Gastrocnemius medialis (tissue), 4 donors: ENCODE measurements around the gene NIPBL.

Experiments
- POLR2A ChIP-seq, 2 donors: fragments of 450-650 bp; IDR thresholded peaks; one replicate each; pipeline ENCODE4 v1.6.1; 2017; ENCODE audit warnings: antibody characterized with exemption in 2 of 2, mild to moderate bottlenecking in 2 of 2, moderate library complexity in 2 of 2
- TF ChIP-seq, protein P1 (sequence below), 5 experiments: fragments of 450-650 bp in 3 of 5; fragments of 200-600 bp in 2 of 5; sonication (generic) in 2 of 5; IDR thresholded peaks in 4 of 5; conservative IDR thresholded peaks in 1 of 5; 1 replicate in 4 of 5; 2 replicates in 1 of 5; pipeline ENCODE4 v1.5.1; 2016 to 2019; ENCODE audit warnings: antibody characterized with exemption in 5 of 5, mild to moderate bottlenecking in 3 of 5, moderate library complexity in 3 of 5

DNA sequence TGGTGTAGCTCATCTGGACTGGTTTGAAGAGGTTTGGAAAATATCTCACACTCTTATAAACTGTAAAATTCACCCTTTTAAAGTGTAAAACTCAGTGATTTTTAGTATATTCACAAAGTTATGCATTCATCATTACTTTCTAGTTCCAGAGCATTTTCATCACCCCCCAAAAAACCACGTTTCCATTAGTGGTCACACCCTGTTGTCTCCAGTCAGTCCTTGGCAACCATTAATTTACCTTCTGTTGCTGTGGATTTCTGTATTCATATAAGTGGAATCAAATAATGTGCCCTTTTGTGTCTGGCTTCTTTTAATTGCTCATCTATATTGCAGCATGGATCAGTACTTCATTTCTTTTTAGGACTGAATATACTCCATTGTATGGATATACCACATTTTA, 18.4 kb downstream of the NIPBL start:
- TF ChIP-seq, protein P1, sequence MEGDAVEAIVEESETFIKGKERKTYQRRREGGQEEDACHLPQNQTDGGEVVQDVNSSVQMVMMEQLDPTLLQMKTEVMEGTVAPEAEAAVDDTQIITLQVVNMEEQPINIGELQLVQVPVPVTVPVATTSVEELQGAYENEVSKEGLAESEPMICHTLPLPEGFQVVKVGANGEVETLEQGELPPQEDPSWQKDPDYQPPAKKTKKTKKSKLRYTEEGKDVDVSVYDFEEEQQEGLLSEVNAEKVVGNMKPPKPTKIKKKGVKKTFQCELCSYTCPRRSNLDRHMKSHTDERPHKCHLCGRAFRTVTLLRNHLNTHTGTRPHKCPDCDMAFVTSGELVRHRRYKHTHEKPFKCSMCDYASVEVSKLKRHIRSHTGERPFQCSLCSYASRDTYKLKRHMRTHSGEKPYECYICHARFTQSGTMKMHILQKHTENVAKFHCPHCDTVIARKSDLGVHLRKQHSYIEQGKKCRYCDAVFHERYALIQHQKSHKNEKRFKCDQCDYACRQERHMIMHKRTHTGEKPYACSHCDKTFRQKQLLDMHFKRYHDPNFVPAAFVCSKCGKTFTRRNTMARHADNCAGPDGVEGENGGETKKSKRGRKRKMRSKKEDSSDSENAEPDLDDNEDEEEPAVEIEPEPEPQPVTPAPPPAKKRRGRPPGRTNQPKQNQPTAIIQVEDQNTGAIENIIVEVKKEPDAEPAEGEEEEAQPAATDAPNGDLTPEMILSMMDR (IDR thresholded peaks at IDR 0.05 in 4 of 5, conservative IDR thresholded peaks at IDR 0.05 in 1 of 5), result no peak
- TF ChIP-seq POLR2A (IDR thresholded peaks at IDR 0.05), result no peak
